Neural progenitor cell (in vitro differentiated cells): ENCODE measurements around the gene PDHX.

Experiments
- EZH2 ChIP-seq: fragments of 200-600 bp; sonication (generic); IDR thresholded peaks from 2 replicates; pipeline ENCODE4 v1.6.1; 2017; ENCODE audit warnings: antibody characterized with exemption, mild to moderate bottlenecking, moderate library complexity
- EZH2phosphoT487 ChIP-seq: fragments of 200-600 bp; sonication (generic); IDR thresholded peaks from 2 replicates; pipeline ENCODE4 v1.6.1; 2017; ENCODE audit warnings: antibody characterized with exemption
- TF ChIP-seq, protein P1 (sequence below): fragments of 200-600 bp; sonication (generic); IDR thresholded peaks from 2 replicates; pipeline ENCODE4 v1.5.1; 2017; ENCODE audit warnings: antibody characterized with exemption, mild to moderate bottlenecking

DNA sequence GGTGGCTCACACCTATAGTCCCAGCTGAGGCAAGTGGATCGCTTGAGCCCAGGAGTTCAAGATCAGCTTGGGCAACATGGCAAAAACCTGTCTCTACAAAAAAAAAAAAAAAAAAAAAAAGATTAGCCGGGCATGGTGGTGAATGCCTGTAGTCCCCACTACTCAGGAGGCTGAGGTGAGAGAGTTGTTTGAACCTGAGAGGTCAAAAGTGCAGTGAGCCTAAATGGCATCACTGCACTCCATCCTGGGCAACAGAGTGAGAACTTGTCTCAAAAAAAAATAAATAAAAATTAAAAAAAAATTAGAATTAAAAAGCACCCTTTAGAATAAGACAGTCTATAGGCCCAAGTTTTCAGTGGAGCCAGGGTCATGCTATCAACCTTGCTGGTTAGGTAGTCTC is 95.5 kb downstream of the PDHX start:
- no peak for TF ChIP-seq EZH2
- TF ChIP-seq, protein P1, sequence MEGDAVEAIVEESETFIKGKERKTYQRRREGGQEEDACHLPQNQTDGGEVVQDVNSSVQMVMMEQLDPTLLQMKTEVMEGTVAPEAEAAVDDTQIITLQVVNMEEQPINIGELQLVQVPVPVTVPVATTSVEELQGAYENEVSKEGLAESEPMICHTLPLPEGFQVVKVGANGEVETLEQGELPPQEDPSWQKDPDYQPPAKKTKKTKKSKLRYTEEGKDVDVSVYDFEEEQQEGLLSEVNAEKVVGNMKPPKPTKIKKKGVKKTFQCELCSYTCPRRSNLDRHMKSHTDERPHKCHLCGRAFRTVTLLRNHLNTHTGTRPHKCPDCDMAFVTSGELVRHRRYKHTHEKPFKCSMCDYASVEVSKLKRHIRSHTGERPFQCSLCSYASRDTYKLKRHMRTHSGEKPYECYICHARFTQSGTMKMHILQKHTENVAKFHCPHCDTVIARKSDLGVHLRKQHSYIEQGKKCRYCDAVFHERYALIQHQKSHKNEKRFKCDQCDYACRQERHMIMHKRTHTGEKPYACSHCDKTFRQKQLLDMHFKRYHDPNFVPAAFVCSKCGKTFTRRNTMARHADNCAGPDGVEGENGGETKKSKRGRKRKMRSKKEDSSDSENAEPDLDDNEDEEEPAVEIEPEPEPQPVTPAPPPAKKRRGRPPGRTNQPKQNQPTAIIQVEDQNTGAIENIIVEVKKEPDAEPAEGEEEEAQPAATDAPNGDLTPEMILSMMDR: no peak
- no peak for TF ChIP-seq EZH2phosphoT487
